NCI-H1105 treated with DMSO at 0.1 percent for 48 hours (cell line): ENCODE measurements around the gene CD36.
"Not testable (repeated sequence)": the region's sequence is repeated elsewhere in the genome, so short reads cannot be mapped to it uniquely, and the experiment has no call there.

Source experiments
- DNase-seq: peaks from one replicate; lab custom pipeline; 2025; lab: John Stamatoyannopoulos, UW

The CD36 gene

GRCh38 chr7:80653244-80653643, 14.8 kb downstream of the CD36 start:
- DNase-seq: no peak

- peak; percentile 36 for DNase-seq
Measured at GRCh38 chr7:80654887-80655340, 16.5 kb downstream of the CD36 start.

GRCh38 chr7:80656029-80656428, 17.6 kb downstream of the CD36 start:
- no peak for DNase-seq

- peak; percentile 55 for DNase-seq
Measured at GRCh38 chr7:80659120-80660055, 20.9 kb downstream of the CD36 start.

- no peak for DNase-seq
Measured at GRCh38 chr7:80660939-80661338, 22.5 kb downstream of the CD36 start.

DNA sequence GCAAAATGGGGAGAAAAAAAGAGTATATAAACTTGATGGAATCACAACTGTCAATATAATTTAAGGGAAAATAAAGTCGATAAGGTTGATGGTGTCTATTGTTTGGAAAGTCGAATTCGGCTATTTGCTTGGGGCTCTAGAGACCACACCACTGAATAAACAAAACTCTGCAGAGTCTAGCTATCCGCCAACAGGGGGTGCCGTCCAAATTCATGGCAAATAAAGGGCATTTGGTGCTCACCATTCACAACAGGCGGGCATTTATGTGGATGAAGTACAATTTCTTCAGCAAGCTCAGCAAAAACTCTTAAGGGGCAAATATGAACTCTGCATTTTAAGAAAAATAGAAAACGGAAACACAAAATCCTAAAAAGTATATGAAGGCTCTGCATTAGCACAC, 23.3 kb downstream of the CD36 start:
- no peak for DNase-seq

DNA sequence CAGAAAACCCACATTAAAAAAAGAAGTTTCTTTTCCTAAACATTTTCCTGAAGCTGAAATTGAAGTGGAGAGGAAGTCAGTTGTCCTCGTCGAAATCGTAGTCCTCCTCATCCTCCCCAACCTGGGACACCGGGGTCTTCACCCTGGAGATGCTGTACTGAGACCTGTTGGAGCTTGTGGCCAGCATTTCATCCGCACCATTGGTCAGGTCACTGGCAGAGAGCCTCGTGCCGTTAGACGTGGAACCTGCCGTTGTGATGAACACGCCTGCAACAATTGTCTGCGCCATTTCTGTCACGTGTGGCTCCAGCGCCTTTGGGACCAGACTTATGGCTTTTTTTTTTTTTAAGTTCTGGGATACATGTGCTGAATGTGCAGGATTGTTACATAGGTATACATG, 23.8 kb downstream of the CD36 start:
- no peak for DNase-seq

DNA sequence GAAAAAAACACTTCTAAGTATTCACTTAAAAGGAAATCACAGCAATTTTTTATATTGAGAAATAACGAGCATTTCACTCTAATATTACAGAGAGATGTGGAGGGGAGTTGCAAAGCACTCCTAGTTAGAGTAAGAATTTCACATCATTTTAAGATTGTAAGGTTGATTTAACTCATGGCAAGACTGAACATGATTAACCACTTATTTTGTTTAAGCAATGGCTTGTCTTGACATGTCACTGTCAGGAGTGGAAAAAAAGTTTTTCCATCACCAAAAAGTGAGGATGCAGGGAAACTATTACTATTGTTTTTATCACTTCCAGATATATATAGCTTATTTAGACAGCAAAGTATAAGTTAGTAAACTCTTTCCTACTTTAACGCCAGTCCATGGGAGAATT, 27.1 kb downstream of the CD36 start:
- DNase-seq: peak; percentile 69

GRCh38 chr7:80666376-80666775, 27.9 kb downstream of the CD36 start:
- DNase-seq: no peak

DNA sequence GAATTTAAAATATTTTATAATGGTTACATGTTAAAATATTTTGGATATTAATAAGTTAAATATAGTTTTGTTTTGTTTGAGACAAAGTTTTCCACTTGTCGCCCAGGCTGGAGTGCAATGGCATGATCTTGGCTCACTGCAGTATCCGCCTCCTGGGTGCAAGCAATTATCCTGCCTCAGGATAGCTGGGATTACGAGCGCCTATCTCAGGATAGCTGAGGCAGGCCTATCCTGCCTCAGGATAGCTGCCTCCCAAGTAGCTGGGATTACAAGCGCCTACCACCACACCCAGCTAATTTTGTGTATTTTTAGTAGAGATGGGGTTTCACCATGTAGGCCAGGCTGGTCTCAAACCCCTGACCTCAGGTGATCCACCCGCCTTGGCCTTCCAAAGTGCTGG, 30.9 kb downstream of the CD36 start:
- not testable (repeated sequence) for DNase-seq

DNA sequence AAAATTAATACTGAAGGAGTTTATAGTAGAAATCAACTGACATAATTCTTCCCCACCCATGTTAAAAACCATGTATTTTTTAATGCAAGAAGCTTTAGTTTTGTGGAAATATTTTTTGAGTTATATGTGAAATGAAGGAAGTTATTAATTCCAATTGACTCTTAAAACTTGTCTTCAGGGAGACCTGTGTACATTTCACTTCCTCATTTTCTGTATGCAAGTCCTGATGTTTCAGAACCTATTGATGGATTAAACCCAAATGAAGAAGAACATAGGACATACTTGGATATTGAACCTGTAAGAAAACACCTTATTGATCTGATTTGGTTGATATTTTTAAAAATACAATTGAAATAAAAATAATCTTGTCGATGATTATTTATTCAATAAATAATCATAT, 33.3 kb downstream of the CD36 start:
- DNase-seq: no peak

GRCh38 chr7:80675090-80675489, 36.6 kb downstream of the CD36 start:
- DNase-seq: no peak

GRCh38 chr7:80676404-80676803, 38.0 kb downstream of the CD36 start:
- no peak for DNase-seq

DNA sequence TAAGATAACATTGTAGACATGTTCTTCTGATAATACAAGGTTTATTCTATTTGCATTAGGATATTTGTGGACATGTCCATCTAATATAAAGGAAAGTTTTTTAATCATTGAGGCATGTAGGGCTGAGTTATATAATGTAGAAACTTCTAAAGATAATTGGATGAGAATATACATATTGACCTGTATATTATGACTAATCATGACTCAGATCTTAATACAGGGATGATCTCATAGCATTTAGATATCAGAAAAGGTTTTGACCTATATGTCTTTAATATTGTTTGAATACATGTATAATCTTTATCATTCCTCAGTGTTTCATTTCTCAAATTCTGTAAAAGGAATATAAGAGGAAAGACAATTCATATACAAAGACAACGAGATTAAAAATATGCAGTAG, 39.2 kb downstream of the CD36 start:
- no peak for DNase-seq

- DNase-seq: no peak
Measured at GRCh38 chr7:80678707-80679106, 40.3 kb downstream of the CD36 start.

DNA sequence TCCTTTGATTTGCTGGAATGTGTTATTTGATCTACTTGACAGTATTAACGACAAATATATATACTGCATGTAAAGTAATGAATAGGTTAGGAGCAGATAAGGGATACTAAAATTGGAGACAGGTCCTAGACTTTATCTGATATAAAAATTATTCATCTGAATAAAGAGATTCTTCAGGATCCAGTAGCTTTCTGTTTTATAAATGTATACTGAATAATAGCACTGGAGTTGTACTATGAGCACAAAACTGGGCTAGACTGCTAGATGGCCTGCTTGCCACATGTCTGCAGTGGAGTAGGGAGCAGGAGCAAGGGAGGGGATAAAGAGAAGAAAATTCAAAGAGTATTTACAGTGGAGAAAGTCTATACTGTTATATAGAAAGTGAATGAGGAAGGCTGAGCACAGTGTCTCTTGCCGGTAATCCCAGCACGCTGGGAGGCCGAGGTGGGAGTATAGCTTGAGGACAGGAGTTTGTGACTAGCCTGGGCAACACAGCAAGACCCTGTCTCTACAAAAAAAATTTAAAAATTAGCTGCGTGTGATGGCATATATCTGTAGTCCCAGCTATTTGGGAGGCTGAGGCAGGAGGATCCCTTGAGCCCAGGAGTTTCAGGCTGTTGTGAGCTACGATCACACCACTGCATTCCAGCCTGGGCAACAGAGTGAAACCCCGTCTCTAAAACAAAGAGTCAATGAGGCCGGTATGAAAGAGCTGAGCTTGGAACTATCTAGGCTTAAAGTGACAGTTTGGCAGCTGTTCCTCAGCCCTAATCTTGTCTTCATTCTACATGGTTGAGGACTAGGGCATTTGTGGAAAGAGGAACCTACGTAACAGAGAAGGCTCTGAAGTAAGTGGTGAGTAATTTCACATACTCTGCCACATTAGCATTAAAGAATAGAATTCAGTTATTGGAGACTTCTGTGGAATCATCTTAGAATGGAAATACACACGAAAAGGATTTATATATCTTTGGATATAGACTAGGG, 41.8 kb downstream of the CD36 start:
- DNase-seq: no peak

DNA sequence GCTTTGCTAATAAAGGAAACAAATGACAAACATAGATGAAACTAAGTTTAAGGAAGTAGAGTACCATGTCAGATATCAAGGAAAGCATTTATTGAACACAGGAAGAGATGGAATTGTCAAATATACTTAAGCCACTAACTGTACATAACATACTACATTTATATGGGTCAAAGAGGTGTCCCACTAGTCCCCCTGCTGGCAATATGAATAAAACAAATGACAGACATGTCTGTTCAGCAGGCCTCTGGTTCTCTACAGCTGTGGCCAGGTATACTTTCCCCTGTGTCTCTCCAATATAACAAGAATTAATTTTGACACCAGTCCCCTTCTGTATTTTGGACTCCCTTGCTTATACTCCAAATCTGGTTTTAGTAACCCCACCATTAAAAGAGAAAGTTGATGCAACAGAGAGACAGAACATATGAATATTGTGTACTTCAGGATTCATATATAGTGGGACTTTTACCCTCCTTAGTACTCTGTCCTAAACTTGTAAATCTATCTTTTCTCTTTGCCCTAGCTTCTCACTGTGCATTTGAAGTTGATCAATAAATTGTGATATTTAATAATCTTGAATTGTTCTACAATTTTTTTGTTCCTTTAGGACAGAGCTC, 42.9 kb downstream of the CD36 start:
- DNase-seq: peak; percentile 35

DNA sequence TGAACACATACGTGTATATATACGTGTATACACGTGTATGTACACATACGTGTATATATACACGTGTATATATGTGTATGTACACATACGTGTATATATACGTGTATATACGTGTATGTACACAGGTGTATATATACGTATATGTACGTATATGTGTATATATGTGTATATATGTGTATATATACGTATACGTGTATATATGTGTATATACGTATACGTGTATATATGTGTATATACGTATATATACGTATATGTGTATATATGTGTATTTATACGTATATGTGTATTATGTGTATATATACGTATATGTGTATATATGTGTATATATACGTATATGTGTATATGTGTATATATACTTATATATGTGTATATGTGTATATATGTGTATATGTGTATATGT, 44.3 kb downstream of the CD36 start:
- no peak for DNase-seq

GRCh38 chr7:80686576-80686975, 48.1 kb downstream of the CD36 start:
- DNase-seq: no peak

DNA sequence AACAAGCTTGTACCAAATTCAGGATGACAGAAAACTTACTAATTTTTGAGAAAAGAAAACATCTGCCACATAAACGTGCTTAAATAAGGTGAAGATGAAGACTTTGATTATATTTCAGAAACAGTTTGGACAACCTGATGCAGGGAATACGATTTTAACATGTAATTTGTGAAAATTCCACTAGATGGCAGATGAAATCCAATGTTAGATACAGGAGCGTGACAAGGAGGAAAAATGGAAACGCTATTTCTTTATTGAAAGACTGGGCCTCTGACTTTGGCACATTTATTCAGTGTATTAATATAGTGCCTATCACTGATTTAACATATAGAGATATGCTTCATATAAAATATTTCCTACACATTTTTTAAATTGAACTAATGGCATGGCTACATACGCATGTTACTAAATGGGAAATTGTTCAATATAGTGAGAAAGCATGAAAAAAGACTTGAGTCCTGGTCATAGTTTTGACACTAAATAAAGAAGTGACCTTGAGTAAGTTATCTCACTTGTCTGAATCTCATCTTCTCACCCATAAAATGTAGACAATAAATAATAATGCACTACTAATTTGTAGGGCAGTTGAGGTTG, 60.7 kb downstream of the CD36 start:
- peak; percentile 60 for DNase-seq

GRCh38 chr7:80699721-80700256, 61.3 kb downstream of the CD36 start:
- DNase-seq: no peak

GRCh38 chr7:80703272-80703671, 64.8 kb downstream of the CD36 start:
- DNase-seq: no peak
